Mucosa of descending colon (tissue), 3 donors: ENCODE data around the gene ANP32B. TPM values are rescaled to one million over a fixed set of nuclear protein-coding genes. Genes with fewer than 3 reads are reported as not detected.

Experiments
- ATAC-seq: fragments of 200-7000 bp; cut with Tn5 transposase; one replicate; pipeline ENCODE4 v1.9.1; 2020; ENCODE audit warnings: mild to moderate bottlenecking, moderate library complexity
- DNase-seq, 3 donors: peaks; one replicate each; pipeline ENCODE4 v3.0.0-alpha.2; 2020
- H3K36me3 ChIP-seq: fragments of 200-600 bp; one replicate; pipeline ENCODE4 v1.8.0; 2021; ENCODE audit warnings: low read depth, mild to moderate bottlenecking
- H3K4me1 ChIP-seq: fragments of 200-600 bp; one replicate; pipeline ENCODE4 v1.8.0; 2021; ENCODE audit warnings: low read depth, mild to moderate bottlenecking
- H3K4me3 ChIP-seq: fragments of 200-600 bp; one replicate; pipeline ENCODE4 v1.8.0; 2021; ENCODE audit warnings: mild to moderate bottlenecking
- H3K9me3 ChIP-seq: fragments of 200-600 bp; one replicate; pipeline ENCODE4 v1.8.0; 2021; ENCODE audit warnings: mild to moderate bottlenecking
- intact Hi-C, 2 donors: fragments of 100-400 bp; cut with DNase I in 1 of 2; cut with micrococcal nuclease in 1 of 2; formaldehyde crosslinking; loops; one replicate each; pipeline versions ENCODE4 v1.11.0 to v1.11.1; 2022; cut with DNase I, micrococcal nuclease
- total RNA-seq, 3 donors: library from RNA; stranded (reverse); fragmentation: NEBNext Ultra II Directional in 2 of 3; extraction: Animal tissue kit (Norgen Biotek cat#: 25700) in 2 of 3; gene quantifications; one replicate each; pipeline versions ENCODE4 v1.2.1 to v1.2.4, GENCODE V29; 2021 to 2023
- TF ChIP-seq, protein P1 (sequence below): fragments of 200-600 bp; IDR thresholded peaks from one replicate; pipeline ENCODE4 v1.8.0; 2022; ENCODE audit warnings: antibody characterized with exemption, mild to moderate bottlenecking
- donor health status: DM: no; HTN: no; CAD: no; lungs with moderate emphysema.
- donor health status: DM: no; HTN: no; CAD: no.
- donor health status: DM: no; HTN: yes; CAD: no.

Gene ANP32B
- total RNA-seq, 3 donors from 2014 or later, result 121 to 129 (median 125) TPM

GRCh38 chr9:98062161-98062560 lies 79.0 kb downstream of the ANP32B start:
- ATAC-seq (peak; percentile 17), DNase-seq (no peak)
- no peaks in the 10 kb centered on the region for H3K9me3 ChIP-seq
- intact Hi-C loops, result no loop called here
- TF ChIP-seq, protein P1, sequence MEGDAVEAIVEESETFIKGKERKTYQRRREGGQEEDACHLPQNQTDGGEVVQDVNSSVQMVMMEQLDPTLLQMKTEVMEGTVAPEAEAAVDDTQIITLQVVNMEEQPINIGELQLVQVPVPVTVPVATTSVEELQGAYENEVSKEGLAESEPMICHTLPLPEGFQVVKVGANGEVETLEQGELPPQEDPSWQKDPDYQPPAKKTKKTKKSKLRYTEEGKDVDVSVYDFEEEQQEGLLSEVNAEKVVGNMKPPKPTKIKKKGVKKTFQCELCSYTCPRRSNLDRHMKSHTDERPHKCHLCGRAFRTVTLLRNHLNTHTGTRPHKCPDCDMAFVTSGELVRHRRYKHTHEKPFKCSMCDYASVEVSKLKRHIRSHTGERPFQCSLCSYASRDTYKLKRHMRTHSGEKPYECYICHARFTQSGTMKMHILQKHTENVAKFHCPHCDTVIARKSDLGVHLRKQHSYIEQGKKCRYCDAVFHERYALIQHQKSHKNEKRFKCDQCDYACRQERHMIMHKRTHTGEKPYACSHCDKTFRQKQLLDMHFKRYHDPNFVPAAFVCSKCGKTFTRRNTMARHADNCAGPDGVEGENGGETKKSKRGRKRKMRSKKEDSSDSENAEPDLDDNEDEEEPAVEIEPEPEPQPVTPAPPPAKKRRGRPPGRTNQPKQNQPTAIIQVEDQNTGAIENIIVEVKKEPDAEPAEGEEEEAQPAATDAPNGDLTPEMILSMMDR, result no peak
- peaks cover 37% of the 10 kb centered on the region for H3K4me1 ChIP-seq
- no peak overlapping the region for H3K4me3 ChIP-seq
- peaks cover 9% of the 10 kb centered on the region for H3K36me3 ChIP-seq

GRCh38 chr9:98064623-98065392 lies 81.7 kb downstream of the ANP32B start:
- intact Hi-C loops, result no loop called here
- Histone ChIP-seq H3K36me3 (peaks cover 9% of the 10 kb centered on the region), H3K4me3 (no peak overlapping the region), H3K4me1 (peaks cover 35% of the 10 kb centered on the region), H3K9me3 (no peaks in the 10 kb centered on the region)
- ATAC-seq (no peak), DNase-seq (no peak)
- TF ChIP-seq, protein P1, result no peak

Other genes with a start within 250 kb of the ANP32B start
- not detected for gene FOXE1, start 130.1 kb upstream of the ANP32B start, total RNA-seq
- 10 to 100 TPM; 14.9 to 15.3 (median 14.9) TPM for gene TRMO, start 60.8 kb upstream of the ANP32B start, total RNA-seq
- not detected for gene HEMGN, start 45.2 kb upstream of the ANP32B start, total RNA-seq
- 100 to 1,000 TPM; 119 to 342 (median 206) TPM for gene NANS, start 73.4 kb downstream of the ANP32B start, total RNA-seq
- gene TRIM14, start 135.9 kb downstream of the ANP32B start, total RNA-seq, result 10 to 100 TPM; 44.9 to 67.2 (median 55.6) TPM
- 10 to 100 TPM; 25.8 to 56.1 (median 45.0) TPM for gene CORO2A, start 209.3 kb downstream of the ANP32B start, total RNA-seq